Raji (cell line): ENCODE results near the gene CDK17.

ENCODE experiments used
- POLR2A ChIP-seq: IDR thresholded peaks from 2 replicates; pipeline ENCODE4 v1.6.1; 2011; ENCODE audit warnings: low read depth, low read length, control low read depth; ENCODE audit not compliant: insufficient read depth

CDK17 gene

DNA sequence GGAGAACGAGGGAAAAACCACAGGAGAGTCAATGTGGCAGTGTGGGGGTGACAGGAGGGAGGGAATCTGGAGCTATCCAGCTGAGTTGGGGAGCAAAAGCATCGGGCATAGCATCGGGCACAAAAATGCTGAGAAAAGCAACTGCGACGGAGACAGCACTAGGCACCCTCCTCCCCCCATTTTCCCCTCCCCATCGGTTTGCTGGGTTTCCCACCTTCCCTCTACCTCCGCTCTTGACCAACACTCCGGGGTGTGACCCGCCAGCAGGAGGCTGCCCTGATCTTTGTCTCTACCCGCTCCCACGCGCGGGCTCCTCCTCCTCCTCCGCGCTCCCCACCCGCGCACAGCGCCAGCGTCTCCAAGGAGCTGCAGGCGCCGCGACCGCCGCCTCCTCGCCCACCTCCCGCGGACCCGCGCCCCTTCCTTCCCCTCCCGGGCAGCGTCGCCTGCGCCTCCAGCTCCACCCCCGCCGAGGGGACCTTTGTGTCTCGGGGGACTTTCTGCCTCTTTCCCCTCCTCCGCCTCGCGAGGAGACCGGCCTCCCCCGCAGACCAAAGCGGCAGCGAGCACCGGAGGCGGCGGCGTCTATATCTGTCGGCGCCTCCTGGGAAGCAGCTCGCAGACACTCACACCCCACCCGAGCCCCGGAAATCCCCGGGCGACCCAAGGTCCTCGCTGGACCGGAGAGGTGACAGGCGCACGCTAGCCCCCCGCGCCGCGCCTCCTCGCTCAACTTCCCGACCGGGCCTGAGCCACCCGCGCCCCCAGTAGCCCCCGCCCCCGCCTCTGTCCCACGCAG is 920 bp downstream of the CDK17 start:
- peak; percentile 52 for TF ChIP-seq POLR2A

GRCh38 chr12:96398424-96399119 is 1.7 kb downstream of the CDK17 start:
- TF ChIP-seq POLR2A, result no peak

GRCh38 chr12:96397756-96398423 is 2.3 kb downstream of the CDK17 start:
- TF ChIP-seq POLR2A, result no peak

- no peak for TF ChIP-seq POLR2A
Measured at GRCh38 chr12:96396914-96397313, 3.3 kb downstream of the CDK17 start.

- TF ChIP-seq POLR2A, result no peak
Measured at GRCh38 chr12:96396209-96396608, 4.0 kb downstream of the CDK17 start.

DNA sequence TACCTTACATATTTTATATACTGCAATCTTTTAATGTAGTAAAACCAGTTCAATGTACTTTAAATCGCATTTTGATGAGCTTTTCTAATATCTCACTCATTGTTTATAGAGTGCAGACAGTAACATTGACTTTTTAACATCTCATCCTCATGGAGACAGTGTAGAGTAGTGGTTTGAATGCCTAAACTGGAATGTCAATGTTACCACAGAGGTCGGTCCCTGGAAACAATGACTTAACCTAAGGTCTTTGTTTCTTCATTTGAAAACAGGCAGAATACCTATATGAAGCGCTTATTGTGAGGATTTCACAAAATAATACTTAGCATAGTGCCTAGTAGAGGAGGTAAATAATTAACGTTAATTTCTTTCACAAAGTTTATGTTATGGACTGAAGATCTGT is 5.0 kb downstream of the CDK17 start:
- TF ChIP-seq POLR2A, result no peak

DNA sequence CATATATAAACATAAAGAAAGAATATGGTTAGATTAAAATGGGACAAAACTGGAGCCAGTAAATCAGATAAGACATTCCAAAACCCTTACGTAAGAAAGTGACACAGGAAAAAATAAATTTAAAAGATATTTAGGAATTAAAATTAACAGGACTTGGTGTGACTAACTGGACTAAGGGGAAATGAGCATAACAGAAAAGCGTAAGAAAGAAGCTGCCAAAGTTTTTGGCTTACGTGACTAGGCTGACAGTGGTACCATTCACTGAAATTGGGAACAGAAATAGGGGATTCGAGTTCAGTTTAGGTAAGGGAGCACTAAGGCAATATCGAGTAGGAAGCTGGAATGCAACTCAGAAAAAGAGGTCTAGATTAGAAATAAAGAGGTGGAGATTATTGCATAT is 7.8 kb downstream of the CDK17 start:
- no peak for TF ChIP-seq POLR2A

GRCh38 chr12:96387981-96388380 is 12.3 kb downstream of the CDK17 start:
- TF ChIP-seq POLR2A, result no peak

DNA sequence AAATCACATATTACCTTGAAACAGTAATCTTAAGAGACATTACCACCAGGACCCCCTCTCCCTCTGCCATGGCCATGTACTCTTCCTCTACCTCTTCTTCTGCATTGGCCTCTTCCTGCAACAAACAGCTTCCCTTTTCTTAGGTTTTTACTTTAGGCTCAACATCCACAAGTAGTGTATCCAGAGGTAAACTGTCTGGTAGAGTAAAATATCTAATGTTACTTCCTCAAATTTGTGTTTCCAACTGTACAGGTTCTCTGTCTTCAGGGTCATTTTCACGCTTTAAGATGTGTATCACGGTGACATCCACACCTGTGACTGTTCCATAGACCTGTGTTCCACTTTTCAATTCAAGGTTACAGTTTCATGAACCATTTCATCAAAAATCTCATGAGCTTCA is 13.4 kb downstream of the CDK17 start:
- no peak for TF ChIP-seq POLR2A

- TF ChIP-seq POLR2A, result no peak
Measured at GRCh38 chr12:96383991-96384390, 16.2 kb downstream of the CDK17 start.

- no peak for TF ChIP-seq POLR2A
Measured at GRCh38 chr12:96383371-96383770, 16.9 kb downstream of the CDK17 start.

- TF ChIP-seq POLR2A, result no peak
Measured at GRCh38 chr12:96378319-96378718, 21.9 kb downstream of the CDK17 start.

GRCh38 chr12:96376865-96377264 is 23.4 kb downstream of the CDK17 start:
- no peak for TF ChIP-seq POLR2A

- no peak for TF ChIP-seq POLR2A
Measured at GRCh38 chr12:96375841-96376604, 24.2 kb downstream of the CDK17 start.

DNA sequence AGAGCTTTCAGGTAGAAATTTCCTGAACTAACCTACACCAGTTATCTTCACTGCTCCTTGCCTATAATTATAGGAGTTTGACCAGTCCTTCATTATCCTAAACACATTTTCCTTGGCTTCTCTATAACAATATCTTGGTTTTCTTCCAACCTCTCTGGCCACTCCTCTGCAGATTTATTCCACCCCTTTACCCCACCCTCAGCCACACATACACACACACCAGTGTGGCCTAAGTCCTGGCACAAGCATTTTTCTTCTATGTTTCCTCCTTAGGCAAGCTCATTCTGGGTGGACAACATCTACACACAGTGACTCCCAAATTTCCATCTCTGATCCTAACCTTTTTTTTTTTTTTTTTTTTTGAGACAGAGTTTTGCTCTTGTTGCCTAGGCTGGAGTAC is 25.1 kb downstream of the CDK17 start:
- TF ChIP-seq POLR2A, result no peak

- TF ChIP-seq POLR2A, result no peak
Measured at GRCh38 chr12:96371790-96372699, 28.2 kb downstream of the CDK17 start.
